ENCODE results near the gene PPP1R12C. TPM values are rescaled to one million over a fixed set of nuclear protein-coding genes. Genes with fewer than 3 reads are reported as not detected.
"Not testable (repeated sequence)": the region's sequence is repeated elsewhere in the genome, so short reads cannot be mapped to it uniquely, and the experiment has no call there.

The PPP1R12C gene
- total RNA-seq, 2 donors from 2014 or later = 81.2 to 135 TPM

- H3K36me3 ChIP-seq (replicated peaks in 1 of 2; ENCODE audit: insufficient read depth in 1 of 2, low read depth in 2 of 2) = no peaks in the 10 kb centered on the region
- no peak for TF ChIP-seq CTCF (IDR thresholded peaks at IDR 0.05)
- no peak for TF ChIP-seq POLR2A (IDR thresholded peaks at IDR 0.05)
- ATAC-seq (no peak), DNase-seq (no peak)
- no peaks in the 10 kb centered on the region for H3K9me3 ChIP-seq
- intact Hi-C loops (cut with DNase I) = no loop called here
- WGBS, 2 donors = 29 to 32% methylated on average over 16 to 38 of the region's 39 CpGs
- peaks cover 11% of the 10 kb centered on the region for H3K4me1 ChIP-seq
- H3K27me3 ChIP-seq = peaks cover 0 to 33% of the 10 kb centered on the region in 2 donors
- H3K27ac ChIP-seq = no peak within 1 kb of the TSS
- H3K4me3 ChIP-seq = no peak within 1 kb of the TSS
Measured at GRCh38 chr19:55157064-55157908, 39.8 kb upstream of the PPP1R12C start, which contains the start of gene TNNI3. TNNI3 (minus strand) TSS chr19:55157732; CDS start chr19:55157589, 143 bp downstream.

GRCh38 chr19:55156202-55157063 lies 39.0 kb upstream of the PPP1R12C start:
- 2 to 4% methylated on average over 25 to 49 of the region's 52 CpGs for WGBS, 2 donors
- Histone ChIP-seq H3K27ac (no peak overlapping the region), H3K4me3 (no peak overlapping the region), H3K36me3 (replicated peaks in 1 of 2; ENCODE audit: insufficient read depth in 1 of 2, low read depth in 2 of 2) (no peaks in the 10 kb centered on the region), H3K27me3 (peaks cover 0 to 24% of the 10 kb centered on the region in 2 donors), H3K4me1 (peaks cover 11% of the 10 kb centered on the region), H3K9me3 (no peaks in the 10 kb centered on the region)
- DNase-seq (peak; percentile 46 to 72 (median 59)), ATAC-seq (no peak)
- TF ChIP-seq POLR2A (IDR thresholded peaks at IDR 0.05) (no peak), CTCF (IDR thresholded peaks at IDR 0.05) (no peak)
- intact Hi-C loops (cut with DNase I) = no loop called here

GRCh38 chr19:55155784-55156183 lies 38.3 kb upstream of the PPP1R12C start:
- H3K9me3 ChIP-seq; H3K27ac ChIP-seq; intact Hi-C loops (cut with DNase I); H3K4me3 ChIP-seq; DNase-seq; ATAC-seq; H3K36me3 ChIP-seq (replicated peaks in 1 of 2; ENCODE audit: insufficient read depth in 1 of 2, low read depth in 2 of 2): not testable (repeated sequence)
- WGBS, 2 donors = 0 to 7% methylated on average over 3 to 5 of the region's 5 CpGs
- H3K4me1 ChIP-seq = peaks cover 11% of the 10 kb centered on the region
- peaks cover 0 to 18% of the 10 kb centered on the region in 2 donors for H3K27me3 ChIP-seq

GRCh38 chr19:55153652-55154264 lies 36.3 kb upstream of the PPP1R12C start:
- Histone ChIP-seq H3K36me3 (replicated peaks in 1 of 2; ENCODE audit: insufficient read depth in 1 of 2, low read depth in 2 of 2) (no peaks in the 10 kb centered on the region), H3K4me3 (no peak overlapping the region), H3K27me3 (peaks cover 0 to 18% of the 10 kb centered on the region in 2 donors), H3K4me1 (peaks cover 11% of the 10 kb centered on the region), H3K27ac (no peak overlapping the region), H3K9me3 (no peaks in the 10 kb centered on the region)
- no peak for ATAC-seq
- DNase-seq = no peak
- no peak for TF ChIP-seq CTCF (IDR thresholded peaks at IDR 0.05)
- no peak for TF ChIP-seq POLR2A (IDR thresholded peaks at IDR 0.05)
- 75 to 81% methylated on average over 12 of the region's 12 CpGs for WGBS, 2 donors
- intact Hi-C loops (cut with DNase I) = no loop called here

- H3K4me1 ChIP-seq = peaks cover 11% of the 10 kb centered on the region
- ATAC-seq = no peak
- H3K27me3 ChIP-seq = peaks cover 0 to 5% of the 10 kb centered on the region in 2 donors
- intact Hi-C loops (cut with DNase I) = no loop called here
- no peak for DNase-seq
- TF ChIP-seq CTCF (IDR thresholded peaks at IDR 0.05) (no peak), POLR2A (IDR thresholded peaks at IDR 0.05) (no peak)
- no peaks in the 10 kb centered on the region for H3K36me3 ChIP-seq (replicated peaks in 1 of 2; ENCODE audit: insufficient read depth in 1 of 2, low read depth in 2 of 2)
- no peak overlapping the region for H3K27ac ChIP-seq
- no peak overlapping the region for H3K4me3 ChIP-seq
- H3K9me3 ChIP-seq = no peaks in the 10 kb centered on the region
Measured at GRCh38 chr19:55152017-55152416, 34.6 kb upstream of the PPP1R12C start.

Measured in body of pancreas (tissue), 4 donors.